ENCODE data around the gene SPDYE3.
"Not testable (repeated sequence)": the region's sequence is repeated elsewhere in the genome, so short reads cannot be mapped to it uniquely, and the experiment has no call there.

Gene SPDYE3, protein sequence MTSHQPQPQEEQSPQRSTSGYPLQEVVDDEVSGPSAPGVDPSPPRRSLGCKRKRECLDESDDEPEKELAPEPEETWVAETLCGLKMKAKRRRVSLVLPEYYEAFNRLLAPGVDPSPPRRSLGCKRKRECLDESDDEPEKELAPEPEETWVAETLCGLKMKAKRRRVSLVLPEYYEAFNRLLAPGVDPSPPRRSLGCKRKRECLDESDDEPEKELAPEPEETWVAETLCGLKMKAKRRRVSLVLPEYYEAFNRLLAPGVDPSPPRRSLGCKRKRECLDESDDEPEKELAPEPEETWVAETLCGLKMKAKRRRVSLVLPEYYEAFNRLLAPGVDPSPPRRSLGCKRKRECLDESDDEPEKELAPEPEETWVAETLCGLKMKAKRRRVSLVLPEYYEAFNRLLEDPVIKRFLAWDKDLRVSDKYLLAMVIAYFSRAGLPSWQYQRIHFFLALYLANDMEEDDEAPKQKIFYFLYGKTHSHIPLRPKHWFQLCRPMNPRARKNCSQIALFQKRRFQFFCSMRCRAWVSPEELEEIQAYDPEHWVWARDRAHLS

DNA sequence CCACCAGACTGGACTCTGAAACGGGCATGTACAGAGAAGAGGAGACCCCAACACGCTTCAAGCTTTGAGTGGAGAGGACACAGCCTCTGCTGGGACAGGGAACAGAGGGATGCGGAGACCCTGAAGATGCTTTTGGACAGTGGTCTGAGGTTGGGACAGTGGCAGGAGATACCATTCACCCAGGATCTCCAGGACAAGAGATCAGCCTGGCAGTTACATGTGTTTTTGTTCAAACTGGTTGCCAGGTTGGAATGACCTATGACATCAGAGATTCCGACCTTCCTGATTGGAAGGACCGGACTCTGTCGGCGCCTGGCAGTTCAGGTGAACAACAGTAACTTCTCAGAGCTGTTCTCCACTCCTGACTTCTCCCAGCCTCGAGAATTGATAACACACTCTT is at the start of gene SPDYE3:
SPDYE3 (plus strand) TSS at position 301 of the 400 bp plus-strand sequence. CDS start 184 bp downstream, outside the sequence.
- not testable (repeated sequence) for H3K4me3 ChIP-seq (ENCODE audit: low read depth in 1 of 5, low read length in 5 of 5); H3K9ac ChIP-seq (ENCODE audit: low read length in 5 of 5); H3K4me1 ChIP-seq (ENCODE audit: control insufficient read depth in 5 of 5, insufficient read depth in 5 of 5, low read length in 5 of 5); H3K27me3 ChIP-seq (ENCODE audit: control insufficient read depth in 5 of 5, insufficient read depth in 4 of 5, low read length in 5 of 5); H3K27ac ChIP-seq (ENCODE audit: low read depth, low read length); H3K36me3 ChIP-seq (ENCODE audit: control insufficient read depth in 5 of 5, insufficient read depth in 5 of 5, low read length in 5 of 5); H3K9me3 ChIP-seq (ENCODE audit: control insufficient read depth in 5 of 5, low read length in 5 of 5)

DNA sequence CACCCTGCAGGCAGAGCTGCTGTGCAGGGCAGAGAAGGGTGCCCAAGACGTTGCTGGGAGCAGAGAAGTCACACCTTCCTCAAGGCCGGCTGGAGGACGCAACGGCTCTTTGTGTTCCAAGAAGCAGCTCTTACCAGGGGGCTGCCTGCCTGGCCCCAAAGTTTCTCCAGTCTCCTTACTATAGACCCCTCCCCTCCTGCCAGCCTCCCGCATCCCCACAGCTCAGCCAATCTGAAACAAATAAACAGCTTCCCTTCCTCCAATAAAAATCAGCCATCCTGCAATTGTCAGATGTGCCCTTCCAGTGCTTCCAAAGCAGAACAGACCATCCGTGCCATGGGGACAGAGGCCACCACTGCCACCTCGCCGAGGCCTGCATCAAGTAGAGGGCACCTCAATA is 47.5 kb upstream of the SPDYE3 start:
- H3K36me3 ChIP-seq (ENCODE audit: control insufficient read depth in 5 of 5, insufficient read depth in 5 of 5, low read length in 5 of 5); H3K27me3 ChIP-seq (ENCODE audit: control insufficient read depth in 5 of 5, insufficient read depth in 4 of 5, low read length in 5 of 5); H3K9me3 ChIP-seq (ENCODE audit: control insufficient read depth in 5 of 5, low read length in 5 of 5); H3K9ac ChIP-seq (ENCODE audit: low read length in 5 of 5); H3K27ac ChIP-seq (ENCODE audit: low read depth, low read length); H3K4me3 ChIP-seq (ENCODE audit: low read depth in 1 of 5, low read length in 5 of 5); H3K4me1 ChIP-seq (ENCODE audit: control insufficient read depth in 5 of 5, insufficient read depth in 5 of 5, low read length in 5 of 5): not testable (repeated sequence)

DNA sequence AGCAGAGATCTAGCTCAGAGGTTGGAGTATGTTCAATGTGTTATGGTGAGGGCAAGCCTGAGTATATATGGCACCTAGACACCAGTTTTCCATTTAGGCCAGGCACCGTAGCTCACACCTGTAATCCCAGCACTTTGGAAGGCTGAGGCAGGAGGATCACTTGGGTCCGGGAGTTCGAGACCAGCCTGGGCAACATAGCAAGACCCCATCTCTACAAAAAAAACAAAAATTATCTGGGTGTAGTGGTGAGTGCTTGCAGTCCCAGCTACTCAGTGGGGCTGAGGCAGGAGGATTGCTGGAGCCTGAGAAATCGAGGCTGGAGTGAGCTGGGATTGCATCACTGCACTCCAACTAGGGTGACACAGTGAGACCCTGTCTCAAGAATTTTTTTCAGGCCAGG is 44.6 kb upstream of the SPDYE3 start:
- not testable (repeated sequence) for H3K27ac ChIP-seq (ENCODE audit: low read depth, low read length); H3K27me3 ChIP-seq (ENCODE audit: control insufficient read depth in 5 of 5, insufficient read depth in 4 of 5, low read length in 5 of 5); H3K9me3 ChIP-seq (ENCODE audit: control insufficient read depth in 5 of 5, low read length in 5 of 5); H3K4me1 ChIP-seq (ENCODE audit: control insufficient read depth in 5 of 5, insufficient read depth in 5 of 5, low read length in 5 of 5); H3K4me3 ChIP-seq (ENCODE audit: low read depth in 1 of 5, low read length in 5 of 5); H3K36me3 ChIP-seq (ENCODE audit: control insufficient read depth in 5 of 5, insufficient read depth in 5 of 5, low read length in 5 of 5); H3K9ac ChIP-seq (ENCODE audit: low read length in 5 of 5)

DNA sequence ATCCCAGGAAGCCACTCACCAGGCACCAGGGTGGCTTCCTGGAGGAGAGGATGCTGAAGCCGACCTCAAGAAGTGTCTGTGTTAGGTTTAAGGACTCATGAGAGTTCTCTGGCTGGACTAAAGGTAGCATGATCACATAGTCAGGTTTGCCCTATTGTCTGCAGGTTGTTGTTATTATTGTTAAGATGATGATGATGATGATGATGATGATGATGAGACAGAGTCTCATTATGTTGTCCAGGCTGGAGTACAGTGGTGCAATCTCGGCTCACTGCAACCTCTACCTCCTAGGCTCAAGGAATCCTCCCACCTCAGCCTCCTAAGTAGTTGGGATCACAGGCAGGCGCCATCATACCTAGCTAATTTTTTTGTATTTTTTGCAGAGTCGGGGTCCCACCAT is 43.3 kb upstream of the SPDYE3 start:
- not testable (repeated sequence) for H3K36me3 ChIP-seq (ENCODE audit: control insufficient read depth in 5 of 5, insufficient read depth in 5 of 5, low read length in 5 of 5); H3K27ac ChIP-seq (ENCODE audit: low read depth, low read length); H3K4me1 ChIP-seq (ENCODE audit: control insufficient read depth in 5 of 5, insufficient read depth in 5 of 5, low read length in 5 of 5); H3K9ac ChIP-seq (ENCODE audit: low read length in 5 of 5); H3K9me3 ChIP-seq (ENCODE audit: control insufficient read depth in 5 of 5, low read length in 5 of 5); H3K4me3 ChIP-seq (ENCODE audit: low read depth in 1 of 5, low read length in 5 of 5); H3K27me3 ChIP-seq (ENCODE audit: control insufficient read depth in 5 of 5, insufficient read depth in 4 of 5, low read length in 5 of 5)

DNA sequence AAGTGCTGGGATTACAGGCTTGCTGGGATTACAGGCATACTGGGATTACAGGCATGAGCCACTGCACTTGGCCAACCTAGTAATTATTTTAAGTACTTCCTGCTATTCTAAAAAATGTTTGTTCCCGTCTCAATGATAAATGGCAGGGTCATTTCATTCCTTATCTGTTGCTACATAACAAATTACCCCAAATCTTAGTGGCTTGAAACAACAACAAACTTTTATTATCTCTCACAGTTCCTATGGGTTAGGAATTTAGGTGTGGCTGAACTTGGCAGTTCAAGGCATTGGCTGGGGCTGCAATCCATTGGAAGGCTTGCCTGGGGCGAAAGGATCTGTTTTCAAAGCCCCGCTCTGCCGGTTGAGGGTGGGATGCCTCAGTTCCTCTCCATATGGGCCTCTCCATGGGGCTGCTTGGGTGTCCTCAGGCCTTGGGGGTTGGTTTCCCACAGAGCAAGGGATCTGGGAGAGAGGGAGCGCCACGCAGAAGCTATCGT is 42.8 kb upstream of the SPDYE3 start:
- not testable (repeated sequence) for H3K9me3 ChIP-seq (ENCODE audit: control insufficient read depth in 5 of 5, low read length in 5 of 5); H3K4me3 ChIP-seq (ENCODE audit: low read depth in 1 of 5, low read length in 5 of 5); H3K4me1 ChIP-seq (ENCODE audit: control insufficient read depth in 5 of 5, insufficient read depth in 5 of 5, low read length in 5 of 5); H3K27ac ChIP-seq (ENCODE audit: low read depth, low read length); H3K9ac ChIP-seq (ENCODE audit: low read length in 5 of 5); H3K36me3 ChIP-seq (ENCODE audit: control insufficient read depth in 5 of 5, insufficient read depth in 5 of 5, low read length in 5 of 5); H3K27me3 ChIP-seq (ENCODE audit: control insufficient read depth in 5 of 5, insufficient read depth in 4 of 5, low read length in 5 of 5)

DNA sequence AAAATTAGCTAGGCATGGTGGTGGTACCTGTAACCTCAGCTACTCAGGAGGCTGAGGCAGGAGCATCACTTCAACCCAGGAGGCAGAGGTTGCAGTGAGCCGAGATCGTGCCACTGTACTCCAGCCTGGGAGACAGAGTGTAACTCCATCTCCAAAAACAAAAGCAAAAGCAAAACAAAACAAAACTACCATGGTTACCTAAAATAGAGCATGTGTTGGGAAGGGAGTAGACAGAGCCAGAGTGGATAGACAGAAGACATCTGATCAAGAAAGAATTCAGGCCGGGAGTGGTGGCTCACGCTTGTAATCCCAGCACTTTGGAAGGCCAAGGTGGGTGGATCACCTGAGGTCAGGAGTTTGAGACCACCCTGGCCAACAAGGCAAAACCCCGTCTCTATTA is 41.7 kb upstream of the SPDYE3 start:
- not testable (repeated sequence) for H3K9me3 ChIP-seq (ENCODE audit: control insufficient read depth in 5 of 5, low read length in 5 of 5); H3K27me3 ChIP-seq (ENCODE audit: control insufficient read depth in 5 of 5, insufficient read depth in 4 of 5, low read length in 5 of 5); H3K9ac ChIP-seq (ENCODE audit: low read length in 5 of 5); H3K4me3 ChIP-seq (ENCODE audit: low read depth in 1 of 5, low read length in 5 of 5); H3K4me1 ChIP-seq (ENCODE audit: control insufficient read depth in 5 of 5, insufficient read depth in 5 of 5, low read length in 5 of 5); H3K36me3 ChIP-seq (ENCODE audit: control insufficient read depth in 5 of 5, insufficient read depth in 5 of 5, low read length in 5 of 5); H3K27ac ChIP-seq (ENCODE audit: low read depth, low read length)

DNA sequence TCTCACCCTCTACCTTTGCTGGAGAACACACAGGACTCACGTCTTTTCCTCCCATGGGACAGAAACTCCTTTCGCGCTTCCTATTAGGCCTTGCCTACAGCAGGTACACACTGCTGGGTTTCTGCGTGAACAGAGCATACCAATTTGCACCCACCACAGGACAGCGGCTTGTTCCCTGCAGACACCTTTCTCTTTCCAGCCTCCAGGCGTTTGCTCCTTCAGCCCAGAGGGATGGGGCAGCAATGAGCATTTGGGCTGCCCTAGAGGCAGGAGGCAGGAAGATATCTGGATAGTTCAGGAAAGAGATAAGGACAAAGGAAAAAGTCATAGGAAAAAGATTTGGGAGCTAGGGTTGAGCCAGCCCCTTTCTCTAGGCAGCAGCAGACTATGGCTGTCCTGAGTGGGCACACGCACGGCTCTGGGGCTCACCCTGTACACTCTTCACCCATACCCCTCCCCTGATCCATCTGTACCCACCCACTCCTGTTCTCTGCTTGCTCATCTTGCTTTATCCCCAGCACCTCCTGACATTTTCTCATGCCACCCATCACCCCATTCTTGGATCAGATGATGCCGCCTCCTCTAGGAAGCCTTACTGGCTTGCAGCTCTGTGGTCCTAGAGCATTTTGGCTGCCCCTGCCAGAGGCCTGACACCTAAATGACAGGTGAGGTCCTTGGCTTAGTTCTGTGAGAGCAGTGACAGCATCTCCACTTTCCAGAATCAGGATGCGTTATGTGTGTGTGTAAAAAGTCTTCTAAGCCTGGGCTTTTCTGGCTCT is 40.7 kb upstream of the SPDYE3 start:
- Histone ChIP-seq H3K4me1 (ENCODE audit: control insufficient read depth in 5 of 5, insufficient read depth in 5 of 5, low read length in 5 of 5) (peaks cover 0 to 11% (median 9%) of the 10 kb centered on the region in 5 donors), H3K9ac (ENCODE audit: low read length in 5 of 5) (no peak overlapping the region), H3K36me3 (ENCODE audit: control insufficient read depth in 5 of 5, insufficient read depth in 5 of 5, low read length in 5 of 5) (no peaks in the 10 kb centered on the region), H3K9me3 (ENCODE audit: control insufficient read depth in 5 of 5, low read length in 5 of 5) (no peaks in the 10 kb centered on the region), H3K27ac (ENCODE audit: low read depth, low read length) (no peak overlapping the region), H3K4me3 (ENCODE audit: low read depth in 1 of 5, low read length in 5 of 5) (no peak overlapping the region), H3K27me3 (ENCODE audit: control insufficient read depth in 5 of 5, insufficient read depth in 4 of 5, low read length in 5 of 5) (no peaks in the 10 kb centered on the region)

DNA sequence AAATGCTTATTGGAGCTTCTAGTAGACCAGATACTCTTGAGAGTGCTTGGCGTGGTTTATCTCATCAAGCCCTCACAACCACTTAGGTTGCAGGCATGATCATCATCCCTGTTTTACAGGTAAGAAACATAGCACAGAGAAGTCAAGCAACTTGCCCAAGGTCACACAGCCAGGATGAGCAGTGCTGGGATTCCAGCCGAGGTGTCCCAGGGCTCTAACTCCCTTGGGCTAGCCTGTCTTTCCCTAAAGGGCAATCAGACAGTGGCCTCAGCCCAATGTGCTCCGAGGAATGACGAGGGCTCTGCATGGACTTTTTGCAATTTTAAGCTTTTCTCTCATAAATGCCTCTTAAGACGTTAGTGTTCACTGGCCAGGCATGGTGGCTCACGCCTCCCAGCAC is 39.9 kb upstream of the SPDYE3 start:
- Histone ChIP-seq H3K27ac (ENCODE audit: low read depth, low read length) (no peak overlapping the region), H3K27me3 (ENCODE audit: control insufficient read depth in 5 of 5, insufficient read depth in 4 of 5, low read length in 5 of 5) (no peaks in the 10 kb centered on the region), H3K4me3 (ENCODE audit: low read depth in 1 of 5, low read length in 5 of 5) (no peak overlapping the region), H3K4me1 (ENCODE audit: control insufficient read depth in 5 of 5, insufficient read depth in 5 of 5, low read length in 5 of 5) (peaks cover 0 to 16% (median 14%) of the 10 kb centered on the region in 5 donors), H3K36me3 (ENCODE audit: control insufficient read depth in 5 of 5, insufficient read depth in 5 of 5, low read length in 5 of 5) (no peaks in the 10 kb centered on the region), H3K9ac (ENCODE audit: low read length in 5 of 5) (no peak overlapping the region), H3K9me3 (ENCODE audit: control insufficient read depth in 5 of 5, low read length in 5 of 5) (no peaks in the 10 kb centered on the region)

DNA sequence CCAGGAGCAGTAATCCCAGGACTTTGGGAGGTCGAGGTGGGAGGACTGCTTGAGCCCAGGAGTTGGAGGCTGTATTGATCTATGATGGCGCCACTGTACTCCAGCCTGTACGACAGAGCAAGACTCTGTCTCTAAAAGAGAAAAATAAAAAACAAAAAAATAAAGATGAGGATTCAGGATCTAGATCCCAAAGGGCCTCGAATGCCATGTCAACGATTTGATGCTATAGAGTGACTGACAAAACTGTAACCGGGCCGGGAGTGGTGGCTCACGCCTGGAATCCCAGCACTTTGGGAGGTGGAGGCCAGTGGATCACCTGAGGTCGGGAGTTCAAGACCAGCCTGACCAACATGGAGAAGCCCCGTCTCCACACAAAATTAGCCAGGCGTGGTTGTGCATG is 38.6 kb upstream of the SPDYE3 start:
- not testable (repeated sequence) for H3K9ac ChIP-seq (ENCODE audit: low read length in 5 of 5); H3K36me3 ChIP-seq (ENCODE audit: control insufficient read depth in 5 of 5, insufficient read depth in 5 of 5, low read length in 5 of 5); H3K27me3 ChIP-seq (ENCODE audit: control insufficient read depth in 5 of 5, insufficient read depth in 4 of 5, low read length in 5 of 5); H3K4me3 ChIP-seq (ENCODE audit: low read depth in 1 of 5, low read length in 5 of 5); H3K9me3 ChIP-seq (ENCODE audit: control insufficient read depth in 5 of 5, low read length in 5 of 5); H3K27ac ChIP-seq (ENCODE audit: low read depth, low read length)
- peaks cover 0 to 18% (median 14%) of the 10 kb centered on the region in 5 donors for H3K4me1 ChIP-seq (ENCODE audit: control insufficient read depth in 5 of 5, insufficient read depth in 5 of 5, low read length in 5 of 5)
